ENCODE data around the gene ADIPOQ.
"Not testable (repeated sequence)": the region's sequence is repeated elsewhere in the genome, so short reads cannot be mapped to it uniquely, and the experiment has no call there.

The ADIPOQ gene

GRCh38 chr3:186842426-186843038 lies at the start of gene ADIPOQ:
Gene ADIPOQ, plus strand, starts transcription at chr3:186842710. Its CDS starts 10,349 bp downstream, at chr3:186853059.
- DNase-seq (ENCODE audit: insufficient read length, low spot score) (no peak), FAIRE-seq (no peak)

- FAIRE-seq (no peak), DNase-seq (ENCODE audit: insufficient read length, low spot score) (no peak)
Observed at GRCh38 chr3:186798239-186798874, 44.2 kb upstream of the ADIPOQ start.

DNA sequence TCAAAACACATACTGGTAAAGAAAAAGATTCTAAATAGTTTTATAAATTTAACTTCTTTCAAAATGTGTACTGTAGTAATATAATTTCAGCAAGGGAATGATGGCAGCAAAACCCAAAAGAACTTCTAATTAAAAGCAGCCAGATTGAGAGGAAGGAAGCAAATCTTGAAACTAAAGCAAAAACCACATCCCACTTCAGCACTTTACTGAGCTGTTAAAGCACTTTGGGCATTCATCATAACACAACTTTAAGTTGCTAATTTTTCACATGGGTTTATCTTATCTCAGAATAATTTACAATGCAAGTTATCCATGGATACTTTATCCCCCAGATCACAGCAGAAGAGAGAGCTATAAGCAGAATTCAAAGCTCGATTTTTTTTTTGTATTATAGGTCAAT lies 42.2 kb upstream of the ADIPOQ start:
- DNase-seq (ENCODE audit: insufficient read length, low spot score) (no peak), FAIRE-seq (no peak)

DNA sequence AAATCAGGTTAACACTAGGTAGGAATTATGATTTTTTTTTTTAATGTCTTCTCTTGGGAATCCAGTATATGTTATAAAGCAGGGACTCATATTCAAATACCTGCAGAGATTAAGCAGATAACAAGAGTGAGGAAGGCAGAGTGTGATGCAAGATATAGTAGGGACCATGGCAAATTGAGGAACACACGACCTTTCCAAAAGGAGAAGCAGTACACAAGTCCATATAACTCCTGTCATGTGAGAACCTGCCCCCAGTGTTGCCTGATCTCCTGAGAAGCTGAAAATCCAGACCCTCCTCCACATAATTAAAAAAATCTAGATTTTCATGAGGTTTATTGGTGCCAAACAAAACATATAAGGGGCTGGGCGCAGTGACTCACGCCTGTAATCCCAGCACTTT lies 39.8 kb upstream of the ADIPOQ start:
- no peak for DNase-seq (ENCODE audit: insufficient read length, low spot score)
- no peak for FAIRE-seq

DNA sequence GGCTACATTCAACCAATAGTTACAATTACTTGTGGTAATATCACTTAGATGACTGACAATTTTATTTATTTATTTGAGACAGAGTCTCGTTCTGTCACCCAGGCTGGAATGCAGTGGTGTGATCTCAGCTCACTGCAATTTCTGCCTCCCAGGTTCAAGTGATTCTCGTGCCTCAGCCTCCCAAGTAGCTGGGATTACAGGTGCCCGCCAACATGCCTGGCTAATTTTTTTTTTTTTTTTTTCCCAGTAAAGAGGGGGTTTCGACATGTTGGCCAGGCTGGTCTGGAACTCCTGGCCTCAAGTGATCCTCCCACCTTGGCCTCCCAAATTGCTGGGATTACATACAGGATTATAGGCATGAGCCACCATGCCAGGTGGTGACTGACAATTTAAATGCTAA lies 39.1 kb upstream of the ADIPOQ start:
- FAIRE-seq; DNase-seq (ENCODE audit: insufficient read length, low spot score): not testable (repeated sequence)

GRCh38 chr3:186806089-186807055 lies 36.1 kb upstream of the ADIPOQ start, which contains the start of gene RFC4:
Gene RFC4, minus strand, starts transcription at chr3:186806482. Its CDS starts 1,769 bp downstream, at chr3:186804713.
- DNase-seq (ENCODE audit: insufficient read length, low spot score): peak; percentile 77
- peak; percentile 93 for FAIRE-seq

DNA sequence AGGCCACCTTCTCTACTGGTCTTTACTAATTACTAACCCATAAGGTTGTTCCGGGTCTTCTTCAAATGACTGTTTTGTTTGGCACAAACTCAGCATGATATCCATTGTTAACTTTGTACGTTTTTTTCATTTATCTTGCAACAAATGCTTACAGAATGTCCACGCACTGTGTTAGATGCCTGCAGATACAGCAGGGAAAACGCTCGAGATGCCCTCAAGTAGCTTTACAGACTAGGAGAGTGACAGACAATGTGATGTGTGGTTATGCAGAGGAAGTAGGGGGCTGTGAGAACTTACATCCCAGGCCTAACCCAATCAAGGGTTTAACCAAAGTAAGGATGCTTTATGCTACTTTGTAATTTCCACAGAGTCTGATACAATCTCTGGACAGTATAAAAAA lies 35.3 kb upstream of the ADIPOQ start:
- DNase-seq (ENCODE audit: insufficient read length, low spot score): no peak
- no peak for FAIRE-seq

DNA sequence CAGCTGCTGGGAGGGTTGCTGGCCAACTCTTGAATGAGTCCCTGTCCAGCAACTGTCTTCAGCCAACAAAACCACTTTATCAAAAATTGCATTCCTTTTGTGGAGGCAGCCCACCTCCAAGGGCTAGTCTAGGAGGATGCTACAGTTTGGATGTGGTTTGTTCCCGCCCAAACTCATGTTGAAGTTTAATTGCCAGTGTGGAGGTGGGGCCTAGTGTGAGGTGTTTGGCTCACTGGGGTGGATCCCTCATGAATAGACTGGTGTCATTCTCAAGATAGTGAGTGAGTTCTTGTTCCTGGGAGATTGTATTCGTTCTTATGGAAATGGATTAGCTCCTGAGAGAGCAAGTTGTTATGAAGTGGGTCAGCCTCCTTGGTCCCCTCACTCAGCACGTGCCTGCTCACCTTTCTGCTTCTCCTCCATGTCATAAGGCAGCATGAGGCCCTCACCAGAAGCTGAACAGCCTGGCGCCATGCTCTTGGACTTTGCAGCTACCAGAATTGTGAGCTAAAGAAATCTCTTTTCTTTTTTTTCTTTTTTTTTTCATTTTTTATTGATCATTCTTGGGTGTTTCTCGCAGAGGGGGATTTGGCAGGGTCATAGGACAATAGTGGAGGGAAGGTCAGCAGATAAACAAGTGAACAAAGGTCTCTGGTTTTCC lies 32.0 kb upstream of the ADIPOQ start:
- no peak for FAIRE-seq

DNA sequence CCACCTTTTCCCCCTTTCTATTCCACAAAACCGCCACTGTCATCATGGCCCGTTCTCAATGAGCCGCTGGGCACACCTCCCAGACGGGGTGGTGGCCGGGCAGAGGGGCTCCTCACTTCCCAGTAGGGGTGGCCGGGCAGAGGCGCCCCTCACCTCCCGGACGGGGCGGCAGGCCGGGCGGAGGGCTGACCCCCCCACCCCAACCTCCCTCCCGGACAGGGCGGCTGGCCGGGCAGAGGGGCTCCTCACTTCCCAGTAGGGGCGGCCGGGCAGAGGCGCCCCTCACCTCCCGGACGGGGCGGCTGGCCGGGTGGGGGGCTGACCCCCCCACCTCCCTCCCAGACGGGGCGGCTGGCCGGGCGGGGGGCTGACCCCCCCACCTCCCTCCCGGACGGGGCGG lies 31.2 kb upstream of the ADIPOQ start:
- not testable (repeated sequence) for FAIRE-seq; DNase-seq (ENCODE audit: insufficient read length, low spot score)

More for the DNA sequence above, 32.0 kb upstream of the ADIPOQ start:
- DNase-seq (ENCODE audit: insufficient read length, low spot score): no peak

GRCh38 chr3:186814100-186814499 lies 28.4 kb upstream of the ADIPOQ start:
- no peak for FAIRE-seq
- no peak for DNase-seq (ENCODE audit: insufficient read length, low spot score)

DNA sequence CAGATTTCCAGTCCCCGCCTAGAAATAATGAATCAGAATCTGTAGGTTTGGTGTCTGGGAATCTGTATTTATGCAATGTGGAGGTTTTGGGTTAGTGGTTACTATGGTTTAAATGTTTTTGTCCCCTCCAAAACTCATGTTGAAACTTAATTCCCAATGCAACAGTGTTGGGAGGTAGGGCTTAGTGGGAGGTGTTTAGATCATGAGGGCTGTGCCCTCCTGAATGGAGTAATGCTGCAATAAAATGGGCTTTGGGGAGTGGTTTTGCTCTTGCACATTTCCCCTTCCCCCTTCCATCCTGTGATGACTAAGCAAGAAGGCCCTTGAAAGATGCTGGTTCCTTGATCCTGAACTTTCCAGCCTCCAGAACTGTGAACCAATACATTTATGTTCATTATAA lies 27.1 kb upstream of the ADIPOQ start:
- FAIRE-seq (no peak), DNase-seq (ENCODE audit: insufficient read length, low spot score) (no peak)

DNA sequence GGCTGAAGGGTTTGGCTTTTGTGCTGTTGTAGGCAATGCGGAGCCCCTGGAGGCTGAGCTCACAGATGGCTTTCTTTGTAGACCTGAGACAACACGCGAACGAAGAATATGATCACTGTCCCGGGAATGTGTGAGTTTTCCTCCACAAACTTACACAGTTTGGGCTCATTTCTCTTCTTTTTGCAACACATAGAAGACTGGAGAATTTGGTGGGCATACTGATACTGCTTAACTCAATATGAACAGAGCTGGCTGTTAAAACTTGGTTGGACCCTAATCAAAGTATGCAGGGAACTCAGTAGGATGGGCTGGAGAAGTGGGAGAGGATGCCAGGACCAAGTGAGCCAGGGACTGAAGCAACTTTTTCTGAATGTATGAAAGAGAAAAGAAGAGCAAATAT lies 24.0 kb upstream of the ADIPOQ start:
- DNase-seq (ENCODE audit: insufficient read length, low spot score): no peak
- FAIRE-seq: no peak

GRCh38 chr3:186818956-186819355 lies 23.6 kb upstream of the ADIPOQ start:
- FAIRE-seq (no peak), DNase-seq (ENCODE audit: insufficient read length, low spot score) (no peak)

GRCh38 chr3:186821429-186822387 lies 20.8 kb upstream of the ADIPOQ start:
- DNase-seq (ENCODE audit: insufficient read length, low spot score): no peak

DNA sequence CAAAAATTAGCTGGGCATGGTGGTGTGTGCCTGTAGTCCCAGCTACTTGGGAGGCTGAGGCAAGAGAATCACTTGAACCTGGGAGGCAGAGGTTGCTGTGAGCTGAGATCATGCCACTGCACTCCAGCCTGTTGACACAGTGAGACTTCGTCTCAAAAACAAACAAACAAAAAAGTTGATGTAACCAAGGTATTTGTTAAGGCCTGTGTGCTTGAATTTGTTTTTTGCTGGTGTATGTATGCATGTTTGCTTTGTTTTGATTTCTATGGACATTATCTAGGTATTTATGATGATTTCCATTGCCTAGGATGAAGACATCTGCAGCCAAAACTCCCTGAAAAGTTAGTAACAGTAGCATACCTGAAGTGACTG lies 20.1 kb upstream of the ADIPOQ start:
- FAIRE-seq; DNase-seq (ENCODE audit: insufficient read length, low spot score): not testable (repeated sequence)

More at GRCh38 chr3:186821429-186822387, 20.8 kb upstream of the ADIPOQ start:
- peak; percentile 67 for FAIRE-seq

- DNase-seq (ENCODE audit: insufficient read length, low spot score) (no peak), FAIRE-seq (no peak)
Observed at GRCh38 chr3:186823386-186823785, 19.1 kb upstream of the ADIPOQ start.

DNA sequence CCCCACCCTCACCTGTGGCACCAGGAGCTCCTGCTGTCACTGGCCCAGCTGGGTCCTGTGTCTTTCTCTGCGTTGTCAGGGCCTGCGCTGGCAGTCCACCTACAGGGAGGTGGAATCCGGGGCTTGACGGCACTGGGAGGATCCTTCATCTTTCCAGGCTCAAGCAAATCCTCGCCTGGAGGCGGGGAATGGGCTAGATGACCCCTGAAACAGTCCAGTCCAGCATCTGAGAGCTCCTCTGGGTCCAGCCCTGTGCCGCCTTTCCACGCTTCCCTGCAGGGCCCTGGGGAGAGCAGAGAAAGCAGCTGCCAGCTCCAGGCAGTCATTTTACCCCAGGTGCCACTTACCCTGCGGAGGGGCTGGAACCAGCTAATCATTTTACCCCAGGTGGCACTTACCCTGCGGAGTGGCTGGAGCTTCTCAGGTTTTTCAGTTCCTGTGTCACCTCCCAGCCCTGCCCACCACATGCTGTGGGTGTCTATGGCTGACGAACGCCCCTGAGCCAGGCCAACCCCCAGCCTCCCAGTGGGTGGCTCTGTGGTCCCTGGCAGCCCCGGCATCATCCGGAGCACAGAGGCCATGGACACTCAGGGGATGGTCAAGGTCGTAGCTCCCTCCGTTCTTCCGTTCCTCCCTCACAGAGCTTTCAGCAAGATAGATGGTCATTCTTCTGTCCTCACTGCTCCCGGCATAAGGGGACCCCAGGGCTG lies 17.9 kb upstream of the ADIPOQ start:
- no peak for FAIRE-seq

GRCh38 chr3:186825294-186825821 lies 17.2 kb upstream of the ADIPOQ start:
- FAIRE-seq (no peak), DNase-seq (ENCODE audit: insufficient read length, low spot score) (no peak)

More for the DNA sequence above, 17.9 kb upstream of the ADIPOQ start:
- DNase-seq (ENCODE audit: insufficient read length, low spot score): no peak

Measured in GM19239 (cell line).